ENCODE data around the gene TEX264. TPM values are rescaled to one million over a fixed set of nuclear protein-coding genes. Genes with fewer than 3 reads are reported as not detected.

TEX264 gene
- total and polyA plus RNA-seq, 8 donors: 18.7 to 73.0 (median 37.3) TPM

GRCh38 chr3:51729042-51729633 lies 58.1 kb downstream of the TEX264 start:
- Histone ChIP-seq H3K27me3 (no peaks in the 10 kb centered on the region), H3K36me3 (no peaks in the 10 kb centered on the region), H3K9me3 (peaks cover 0 to 3% (median 0%) of the 10 kb centered on the region in 4 donors), H3K4me1 (no peaks in the 10 kb centered on the region), H3K27ac (no peak overlapping the region), H3K4me3 (no peak overlapping the region)
- TF ChIP-seq POLR2A (IDR thresholded peaks at IDR 0.05) (no peak), POLR2AphosphoS5 (IDR thresholded peaks at IDR 0.05) (no peak), EP300 (IDR thresholded peaks at IDR 0.05) (no peak)
- intact Hi-C loops (cut with DNase I; ENCODE audit: low total_unique reads): no loop called here
- no peak for DNase-seq

DNA sequence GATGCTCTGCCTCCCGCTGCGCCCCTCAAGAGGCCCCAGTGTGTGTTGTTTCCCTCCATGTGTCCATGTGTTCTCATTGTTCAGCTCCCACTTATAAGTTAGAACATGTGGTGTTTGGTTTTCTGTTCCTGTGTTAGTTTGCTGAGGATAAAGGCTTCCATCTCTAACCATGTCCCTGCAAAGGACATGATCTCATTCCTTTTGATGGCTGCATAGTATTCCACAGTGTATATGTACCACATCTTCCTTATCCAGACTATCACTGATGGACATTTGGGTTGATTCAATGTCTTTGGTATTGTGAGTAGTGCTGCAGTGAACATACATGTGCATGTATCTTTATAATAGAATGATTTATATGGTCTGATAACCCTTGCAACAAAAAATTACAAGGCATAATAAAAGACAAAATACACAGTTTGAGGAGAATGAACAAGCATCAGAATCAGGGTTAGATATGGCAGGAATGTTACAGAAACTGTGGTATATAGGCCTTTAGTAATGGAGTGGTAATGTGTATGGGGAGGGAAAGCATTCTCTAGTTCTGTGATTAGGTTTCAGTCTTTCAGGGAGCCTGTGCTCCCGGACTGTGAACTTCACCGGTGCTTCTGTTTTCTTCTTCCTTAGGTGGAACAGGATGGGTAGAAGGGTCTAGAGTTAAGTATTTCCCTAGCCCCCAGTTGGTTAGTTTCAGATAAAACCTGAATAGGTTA lies 63.0 kb downstream of the TEX264 start:
- no peak for DNase-seq
- WGBS, 5 donors: 78 to 89% (median 84%) methylated on average over 4 of the region's 4 CpGs
- TF ChIP-seq POLR2A (IDR thresholded peaks at IDR 0.05): no peak
- no peaks in the 10 kb centered on the region for H3K36me3 ChIP-seq
- no peak overlapping the region for H3K4me3 ChIP-seq
- peaks cover 0 to 8% (median 0%) of the 10 kb centered on the region in 4 donors for H3K9me3 ChIP-seq
- no peak overlapping the region for H3K27ac ChIP-seq
- no peaks in the 10 kb centered on the region for H3K4me1 ChIP-seq
- no peaks in the 10 kb centered on the region for H3K27me3 ChIP-seq
- intact Hi-C loops (cut with DNase I; ENCODE audit: low total_unique reads): no loop called here

DNA sequence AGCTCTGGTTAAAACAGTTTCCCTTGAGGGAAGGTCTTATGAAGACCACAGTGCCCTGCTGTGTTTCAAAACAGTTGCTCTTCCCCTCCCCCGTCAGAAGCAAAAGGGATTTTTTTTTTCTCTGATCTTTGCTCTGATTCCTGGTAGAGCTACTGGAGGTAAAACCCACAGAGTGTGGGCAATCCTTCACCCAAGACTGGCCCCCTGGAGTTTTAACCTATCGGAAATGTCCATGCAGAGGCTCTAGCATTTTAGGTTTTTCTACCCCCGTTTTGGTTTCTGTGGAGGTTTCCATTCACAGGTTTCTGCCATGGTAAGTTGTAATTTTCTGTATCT lies 63.5 kb downstream of the TEX264 start:
- no peak for DNase-seq
- H3K9me3 ChIP-seq: peaks cover 0 to 8% (median 0%) of the 10 kb centered on the region in 4 donors
- WGBS, 5 donors: 17 to 45% (median 27%) methylated on average over 3 of the region's 3 CpGs
- H3K27me3 ChIP-seq: no peaks in the 10 kb centered on the region
- no peak overlapping the region for H3K27ac ChIP-seq
- intact Hi-C loops (cut with DNase I; ENCODE audit: low total_unique reads): no loop called here
- H3K4me3 ChIP-seq: no peak overlapping the region
- H3K4me1 ChIP-seq: no peaks in the 10 kb centered on the region
- no peak for TF ChIP-seq POLR2AphosphoS5 (IDR thresholded peaks at IDR 0.05)
- no peak for TF ChIP-seq EP300 (IDR thresholded peaks at IDR 0.05)
- no peak for TF ChIP-seq CTCF (IDR thresholded peaks at IDR 0.05)
- no peak for TF ChIP-seq POLR2A (IDR thresholded peaks at IDR 0.05)
- H3K36me3 ChIP-seq: no peaks in the 10 kb centered on the region

DNA sequence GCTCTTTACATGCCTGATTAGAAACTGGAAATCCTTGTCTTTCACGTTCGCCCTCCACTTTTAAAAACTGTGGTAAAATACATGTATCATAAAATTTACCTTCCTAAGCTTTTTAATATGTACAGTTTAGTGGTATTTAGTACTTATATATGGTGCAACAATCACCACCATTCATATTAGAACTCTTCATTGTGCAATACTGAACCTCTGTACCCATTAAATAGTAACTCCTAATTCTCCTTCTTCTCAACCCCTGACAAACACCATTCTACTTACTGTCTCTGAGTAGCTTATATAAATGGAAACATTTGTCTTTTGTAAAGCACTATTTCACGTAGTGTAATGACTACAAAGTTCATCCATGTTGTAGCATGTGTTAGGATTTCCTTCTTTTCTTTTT lies 64.0 kb downstream of the TEX264 start:
- DNase-seq: no peak

GRCh38 chr3:51735950-51736349 lies 64.9 kb downstream of the TEX264 start:
- DNase-seq: no peak
- TF ChIP-seq EP300 (IDR thresholded peaks at IDR 0.05): no peak
- no peak for TF ChIP-seq CTCF (IDR thresholded peaks at IDR 0.05)
- no peak for TF ChIP-seq POLR2AphosphoS5 (IDR thresholded peaks at IDR 0.05)
- TF ChIP-seq POLR2A (IDR thresholded peaks at IDR 0.05): no peak
- Histone ChIP-seq H3K27ac (no peak overlapping the region), H3K27me3 (no peaks in the 10 kb centered on the region), H3K36me3 (no peaks in the 10 kb centered on the region), H3K4me1 (no peaks in the 10 kb centered on the region), H3K4me3 (no peak overlapping the region), H3K9me3 (peaks cover 0 to 8% (median 0%) of the 10 kb centered on the region in 4 donors)
- WGBS, 5 donors: 67 to 87% (median 80%) methylated on average over 2 of the region's 2 CpGs
- intact Hi-C loops (cut with DNase I; ENCODE audit: low total_unique reads): no loop called here

More for the DNA sequence above, 64.0 kb downstream of the TEX264 start:
- H3K36me3 ChIP-seq: no peaks in the 10 kb centered on the region
- no peak overlapping the region for H3K4me3 ChIP-seq
- WGBS, 5 donors: 57 to 68% (median 64%) methylated on average over 3 of the region's 3 CpGs
- no peaks in the 10 kb centered on the region for H3K27me3 ChIP-seq
- intact Hi-C loops (cut with DNase I; ENCODE audit: low total_unique reads): no loop called here
- H3K9me3 ChIP-seq: peaks cover 0 to 8% (median 0%) of the 10 kb centered on the region in 4 donors
- H3K4me1 ChIP-seq: no peaks in the 10 kb centered on the region
- TF ChIP-seq POLR2A (IDR thresholded peaks at IDR 0.05) (no peak), EP300 (IDR thresholded peaks at IDR 0.05) (no peak), POLR2AphosphoS5 (IDR thresholded peaks at IDR 0.05) (no peak), CTCF (IDR thresholded peaks at IDR 0.05) (no peak)
- H3K27ac ChIP-seq: no peak overlapping the region

All from stomach (tissue), 9 donors.